ENCODE data around the gene OR10G3. TPM values are rescaled to one million over a fixed set of nuclear protein-coding genes. Genes with fewer than 3 reads are reported as not detected.

OR10G3 gene
- total RNA-seq, 1 donor from 2014 or later, result not detected

DNA sequence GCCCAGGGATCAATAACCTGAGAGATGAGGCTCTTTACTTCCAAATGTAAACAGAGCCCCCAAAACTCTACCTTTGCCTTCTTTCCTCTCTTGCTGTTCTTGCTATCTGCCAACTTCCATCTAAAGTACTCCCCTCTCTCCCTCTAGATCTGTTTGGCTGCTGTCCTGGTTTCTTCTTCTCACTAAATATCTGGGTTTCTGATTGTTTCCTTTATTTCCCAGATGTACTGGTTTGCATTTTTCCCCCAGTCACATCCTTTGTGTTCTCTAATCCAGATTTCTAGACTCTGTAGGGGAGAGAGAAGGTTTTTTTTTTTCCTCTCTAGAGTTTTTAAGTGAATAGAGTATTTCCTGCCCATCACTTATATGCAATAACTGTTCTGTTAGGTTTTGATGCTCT, 46.6 kb downstream of the OR10G3 start:
- intact Hi-C loops (cut with DNase I), result no loop called here
- ATAC-seq (no peak), DNase-seq (no peak)
- TF ChIP-seq, protein P1, sequence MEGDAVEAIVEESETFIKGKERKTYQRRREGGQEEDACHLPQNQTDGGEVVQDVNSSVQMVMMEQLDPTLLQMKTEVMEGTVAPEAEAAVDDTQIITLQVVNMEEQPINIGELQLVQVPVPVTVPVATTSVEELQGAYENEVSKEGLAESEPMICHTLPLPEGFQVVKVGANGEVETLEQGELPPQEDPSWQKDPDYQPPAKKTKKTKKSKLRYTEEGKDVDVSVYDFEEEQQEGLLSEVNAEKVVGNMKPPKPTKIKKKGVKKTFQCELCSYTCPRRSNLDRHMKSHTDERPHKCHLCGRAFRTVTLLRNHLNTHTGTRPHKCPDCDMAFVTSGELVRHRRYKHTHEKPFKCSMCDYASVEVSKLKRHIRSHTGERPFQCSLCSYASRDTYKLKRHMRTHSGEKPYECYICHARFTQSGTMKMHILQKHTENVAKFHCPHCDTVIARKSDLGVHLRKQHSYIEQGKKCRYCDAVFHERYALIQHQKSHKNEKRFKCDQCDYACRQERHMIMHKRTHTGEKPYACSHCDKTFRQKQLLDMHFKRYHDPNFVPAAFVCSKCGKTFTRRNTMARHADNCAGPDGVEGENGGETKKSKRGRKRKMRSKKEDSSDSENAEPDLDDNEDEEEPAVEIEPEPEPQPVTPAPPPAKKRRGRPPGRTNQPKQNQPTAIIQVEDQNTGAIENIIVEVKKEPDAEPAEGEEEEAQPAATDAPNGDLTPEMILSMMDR (IDR thresholded peaks at IDR 0.05), result no peak
- Histone ChIP-seq H3K27ac (no peak overlapping the region), H3K36me3 (no peaks in the 10 kb centered on the region), H3K27me3 (peaks cover 35% of the 10 kb centered on the region), H3K4me1 (no peaks in the 10 kb centered on the region), H3K4me3 (no peak overlapping the region), H3K9me3 (no peaks in the 10 kb centered on the region)

GRCh38 chr14:21529515-21529914, 50.4 kb downstream of the OR10G3 start:
- intact Hi-C loops (cut with DNase I), result no loop called here
- Histone ChIP-seq H3K27me3 (peaks cover 4% of the 10 kb centered on the region), H3K27ac (no peak overlapping the region), H3K36me3 (no peaks in the 10 kb centered on the region), H3K4me3 (no peak overlapping the region), H3K4me1 (peaks cover 6% of the 10 kb centered on the region), H3K9me3 (no peaks in the 10 kb centered on the region)
- DNase-seq (no peak), ATAC-seq (no peak)
- TF ChIP-seq, protein P1 (IDR thresholded peaks at IDR 0.05), result no peak

- Histone ChIP-seq H3K36me3 (no peaks in the 10 kb centered on the region), H3K27me3 (no peaks in the 10 kb centered on the region), H3K27ac (no peak overlapping the region), H3K9me3 (no peaks in the 10 kb centered on the region), H3K4me1 (peaks cover 6% of the 10 kb centered on the region), H3K4me3 (no peak overlapping the region)
- no peak for DNase-seq
- intact Hi-C loops (cut with DNase I), result no loop called here
- no peak for ATAC-seq
- TF ChIP-seq, protein P1 (IDR thresholded peaks at IDR 0.05), result no peak
Measured at GRCh38 chr14:21528381-21529348, 51.2 kb downstream of the OR10G3 start.

DNA sequence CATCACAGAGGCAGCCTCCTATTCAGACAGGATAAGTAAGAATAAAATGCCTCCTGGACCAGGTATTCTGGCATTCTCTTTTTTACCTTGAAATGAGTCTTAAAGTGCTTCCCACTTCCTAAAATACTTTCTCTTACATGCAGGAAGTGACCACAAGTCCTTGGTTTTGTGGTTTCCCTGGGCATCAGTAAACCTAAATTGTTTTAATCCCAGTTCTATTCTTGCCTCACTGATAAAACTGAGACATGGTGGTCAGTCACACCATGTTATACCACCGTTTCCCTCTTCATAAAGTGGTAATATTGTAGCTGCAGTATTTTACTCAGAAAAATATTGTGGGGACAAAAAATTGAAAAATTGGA, 52.6 kb downstream of the OR10G3 start:
- intact Hi-C loops (cut with DNase I), result no loop called here
- no peaks in the 10 kb centered on the region for H3K36me3 ChIP-seq
- peaks cover 6% of the 10 kb centered on the region for H3K4me1 ChIP-seq
- no peak overlapping the region for H3K27ac ChIP-seq
- TF ChIP-seq, protein P1 (IDR thresholded peaks at IDR 0.05), result no peak
- ATAC-seq (no peak), DNase-seq (no peak)
- no peak overlapping the region for H3K4me3 ChIP-seq
- no peaks in the 10 kb centered on the region for H3K9me3 ChIP-seq
- H3K27me3 ChIP-seq, result no peaks in the 10 kb centered on the region

- H3K27ac ChIP-seq, result no peak overlapping the region
- DNase-seq (no peak), ATAC-seq (no peak)
- peaks cover 6% of the 10 kb centered on the region for H3K4me1 ChIP-seq
- intact Hi-C loops (cut with DNase I), result no loop called here
- peak overlapping the region; percentile 62 for H3K4me3 ChIP-seq
- H3K36me3 ChIP-seq, result no peaks in the 10 kb centered on the region
- H3K27me3 ChIP-seq, result no peaks in the 10 kb centered on the region
- TF ChIP-seq, protein P1 (IDR thresholded peaks at IDR 0.05), result no peak
- H3K9me3 ChIP-seq, result no peaks in the 10 kb centered on the region
Measured at GRCh38 chr14:21526672-21527317, 53.1 kb downstream of the OR10G3 start.
